GM12873 (cell line): ENCODE data around the gene NOTCH2.

Experiments
- CTCF ChIP-seq: IDR thresholded peaks from 2 replicates; pipeline ENCODE4 v1.5.1; 2012; ENCODE audit warnings: low read depth, mild to moderate bottlenecking, moderate library complexity, low read length, control low read depth; ENCODE audit not compliant: insufficient read depth; ENCODE audit errors: missing control alignments

Gene NOTCH2

DNA sequence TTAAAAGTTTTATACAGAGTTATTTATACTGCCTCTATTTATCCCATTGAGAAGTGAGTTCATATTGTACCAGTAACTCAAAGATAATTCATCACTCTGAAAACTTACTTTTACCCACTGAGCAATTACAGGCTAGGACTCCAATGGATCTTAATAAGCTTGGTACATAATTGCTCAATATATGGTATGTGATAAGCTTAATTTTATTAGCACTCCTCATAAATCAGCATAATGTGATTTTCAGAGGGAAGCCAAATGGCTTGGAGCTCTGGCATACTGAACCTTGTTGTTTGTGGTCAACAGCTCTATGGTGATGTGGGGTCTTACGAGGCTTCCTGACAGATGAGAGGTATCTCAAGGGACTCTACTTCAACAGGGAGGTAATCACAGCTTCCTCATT, 199.5 kb downstream of the NOTCH2 start:
- no peak for TF ChIP-seq CTCF

- no peak for TF ChIP-seq CTCF
Measured at GRCh38 chr1:119868176-119868575, 201.3 kb downstream of the NOTCH2 start.

GRCh38 chr1:119866451-119866850, 203.0 kb downstream of the NOTCH2 start:
- TF ChIP-seq CTCF: no peak

DNA sequence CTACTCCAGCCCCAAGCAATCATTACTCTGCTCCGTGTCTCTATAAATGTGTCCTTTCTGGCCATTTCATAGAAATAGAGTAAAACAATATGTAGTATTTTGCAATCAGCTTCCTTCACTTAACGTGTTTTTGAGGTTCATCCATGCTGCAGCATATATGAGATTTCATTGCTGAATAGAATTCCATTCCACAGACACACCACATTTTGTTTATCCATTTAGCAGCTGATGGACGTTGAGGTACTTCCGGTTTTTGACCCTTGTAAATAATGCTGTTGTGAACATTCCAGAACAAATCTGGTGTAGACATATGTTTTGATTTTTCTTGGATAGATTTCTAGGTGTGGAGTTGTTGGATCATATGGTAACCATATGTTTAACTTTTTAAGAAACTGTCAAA, 203.8 kb downstream of the NOTCH2 start:
- TF ChIP-seq CTCF: no peak

- TF ChIP-seq CTCF: no peak
Measured at GRCh38 chr1:119862276-119862675, 207.2 kb downstream of the NOTCH2 start.
